HPDE6-E6E7 (cell line): ENCODE data around the gene DACT3.

Source experiments
- DNase-seq: peaks from one replicate; pipeline ENCODE4 v3.0.0; 2011; ENCODE audit warnings: missing footprints; ENCODE audit errors: extremely low spot score

Gene DACT3

GRCh38 chr19:46668662-46669061 lies 7.7 kb upstream of the DACT3 start:
- no peak for DNase-seq

GRCh38 chr19:46665072-46665471 lies 4.1 kb upstream of the DACT3 start:
- DNase-seq, result no peak

GRCh38 chr19:46661735-46662592 lies 982 bp upstream of the DACT3 start:
- DNase-seq, result peak; percentile 76

GRCh38 chr19:46660551-46661019 lies 397 bp downstream of the DACT3 start:
- no peak for DNase-seq

- no peak for DNase-seq
Observed at GRCh38 chr19:46660008-46660517, 919 bp downstream of the DACT3 start.

GRCh38 chr19:46659151-46660007 lies 1.6 kb downstream of the DACT3 start:
- no peak for DNase-seq

GRCh38 chr19:46656541-46656940 lies 4.4 kb downstream of the DACT3 start:
- DNase-seq, result no peak

- DNase-seq, result no peak
Observed at GRCh38 chr19:46654621-46655152, 6.3 kb downstream of the DACT3 start.

- DNase-seq, result no peak
Observed at GRCh38 chr19:46650445-46650844, 10.5 kb downstream of the DACT3 start.

GRCh38 chr19:46648961-46649960 lies 11.7 kb downstream of the DACT3 start:
- no peak for DNase-seq

- DNase-seq, result no peak
Observed at GRCh38 chr19:46648060-46648960, 12.7 kb downstream of the DACT3 start.

GRCh38 chr19:46646402-46646801 lies 14.6 kb downstream of the DACT3 start:
- no peak for DNase-seq

GRCh38 chr19:46644720-46645119 lies 16.3 kb downstream of the DACT3 start:
- DNase-seq, result no peak

- no peak for DNase-seq
Observed at GRCh38 chr19:46640656-46641055, 20.3 kb downstream of the DACT3 start.

- DNase-seq, result no peak
Observed at GRCh38 chr19:46639358-46640182, 21.4 kb downstream of the DACT3 start.

- DNase-seq, result no peak
Observed at GRCh38 chr19:46637224-46637623, 23.8 kb downstream of the DACT3 start.

GRCh38 chr19:46635920-46636761 lies 24.8 kb downstream of the DACT3 start, which contains the start of gene GNG8:
GNG8 (minus strand) TSS chr19:46636202; CDS start chr19:46634682, 1,520 bp downstream.
- DNase-seq, result no peak

GRCh38 chr19:46634656-46635218 lies 26.2 kb downstream of the DACT3 start:
- no peak for DNase-seq
